NCI-H526 (cell line): Measurements from ENCODE around the gene COP1.

Experiments used
- DNase-seq, 2 experiments: peaks; one replicate each; lab custom pipeline; 2025; lab: John Stamatoyannopoulos, UW

Gene COP1

GRCh38 chr1:175963740-175964139 is 243.3 kb downstream of the COP1 start:
- no peak for DNase-seq

- DNase-seq, result no peak
Observed at GRCh38 chr1:175960169-175960568, 246.9 kb downstream of the COP1 start.

GRCh38 chr1:175951627-175952026 is 255.5 kb downstream of the COP1 start:
- no peak for DNase-seq

- no peak for DNase-seq
Observed at GRCh38 chr1:175947771-175948170, 259.3 kb downstream of the COP1 start.

- DNase-seq, result no peak
Observed at GRCh38 chr1:175944591-175944990, 262.5 kb downstream of the COP1 start.

- no peak for DNase-seq
Observed at GRCh38 chr1:175941164-175941563, 265.9 kb downstream of the COP1 start.

GRCh38 chr1:175936736-175937135 is 270.4 kb downstream of the COP1 start:
- DNase-seq, result no peak

GRCh38 chr1:175935566-175936115 is 271.4 kb downstream of the COP1 start:
- DNase-seq, result no peak

GRCh38 chr1:175935166-175935565 is 271.9 kb downstream of the COP1 start:
- no peak for DNase-seq

- peak in 1 of 2 experiments; percentile 17 for DNase-seq
Observed at GRCh38 chr1:175933801-175934200, 273.3 kb downstream of the COP1 start.

GRCh38 chr1:175927944-175928343 is 279.1 kb downstream of the COP1 start:
- no peak for DNase-seq

- DNase-seq, result no peak
Observed at GRCh38 chr1:175922254-175922881, 284.7 kb downstream of the COP1 start.

GRCh38 chr1:175920381-175920780 is 286.7 kb downstream of the COP1 start:
- DNase-seq, result no peak

- no peak for DNase-seq
Observed at GRCh38 chr1:175919001-175919400, 288.1 kb downstream of the COP1 start.

- no peak for DNase-seq
Observed at GRCh38 chr1:175918364-175918801, 288.7 kb downstream of the COP1 start.

- DNase-seq, result no peak
Observed at GRCh38 chr1:175914115-175914514, 293.0 kb downstream of the COP1 start.

GRCh38 chr1:175911138-175911537 is 295.9 kb downstream of the COP1 start:
- DNase-seq, result no peak

- no peak for DNase-seq
Observed at GRCh38 chr1:175906370-175906769, 300.7 kb downstream of the COP1 start.

GRCh38 chr1:175904808-175905207 is 302.3 kb downstream of the COP1 start:
- no peak for DNase-seq

GRCh38 chr1:175902281-175902680 is 304.8 kb downstream of the COP1 start:
- DNase-seq, result no peak

GRCh38 chr1:175901076-175901836 is 305.8 kb downstream of the COP1 start:
- no peak for DNase-seq

GRCh38 chr1:175900171-175900570 is 306.9 kb downstream of the COP1 start:
- DNase-seq, result no peak

GRCh38 chr1:175895966-175896365 is 311.1 kb downstream of the COP1 start:
- no peak for DNase-seq
